ENCODE measurements around the gene KATNB1.

The KATNB1 gene

GRCh38 chr16:57721356-57722209 lies 14.0 kb upstream of the KATNB1 start:
- Histone ChIP-seq H3K9me2 (replicated peaks; ENCODE audit: insufficient read depth, low read length) (no peaks in the 10 kb centered on the region), H2AFZ (ENCODE audit: low read length) (no peak overlapping the region), H3K79me2 (ENCODE audit: low read length) (no peaks in the 10 kb centered on the region), H3F3A (ENCODE audit: insufficient read depth, low read length) (no peaks in the 10 kb centered on the region), H3K9ac (ENCODE audit: low read length) (no peak overlapping the region), H3K4me1 (ENCODE audit: low read length) (no peaks in the 10 kb centered on the region), H3K36me3 (replicated peaks; ENCODE audit: insufficient read depth, low read length) (no peaks in the 10 kb centered on the region), H3K4me3 (ENCODE audit: low read length) (no peak overlapping the region), H3K4me2 (ENCODE audit: low read depth, low read length) (no peak overlapping the region), H3K9me3 (replicated peaks; ENCODE audit: insufficient read depth, low read length) (no peaks in the 10 kb centered on the region), H3K27ac (ENCODE audit: low read length) (no peak overlapping the region), H3K27me3 (replicated peaks; ENCODE audit: insufficient read depth, low read length) (peaks cover 17% of the 10 kb centered on the region; the same call in 1 of the 2 replicates), H4K20me1 (ENCODE audit: insufficient read depth, low read length) (no peaks in the 10 kb centered on the region)
- DNase-seq, result no peak
- no peak for TF ChIP-seq EZH2phosphoT487 (IDR thresholded peaks at IDR 0.05; ENCODE audit: low read length)
- TF ChIP-seq EZH2 (optimal IDR thresholded peaks at IDR 0.05; ENCODE audit: low read depth, low read length), result no peak
- TF ChIP-seq, protein P1, sequence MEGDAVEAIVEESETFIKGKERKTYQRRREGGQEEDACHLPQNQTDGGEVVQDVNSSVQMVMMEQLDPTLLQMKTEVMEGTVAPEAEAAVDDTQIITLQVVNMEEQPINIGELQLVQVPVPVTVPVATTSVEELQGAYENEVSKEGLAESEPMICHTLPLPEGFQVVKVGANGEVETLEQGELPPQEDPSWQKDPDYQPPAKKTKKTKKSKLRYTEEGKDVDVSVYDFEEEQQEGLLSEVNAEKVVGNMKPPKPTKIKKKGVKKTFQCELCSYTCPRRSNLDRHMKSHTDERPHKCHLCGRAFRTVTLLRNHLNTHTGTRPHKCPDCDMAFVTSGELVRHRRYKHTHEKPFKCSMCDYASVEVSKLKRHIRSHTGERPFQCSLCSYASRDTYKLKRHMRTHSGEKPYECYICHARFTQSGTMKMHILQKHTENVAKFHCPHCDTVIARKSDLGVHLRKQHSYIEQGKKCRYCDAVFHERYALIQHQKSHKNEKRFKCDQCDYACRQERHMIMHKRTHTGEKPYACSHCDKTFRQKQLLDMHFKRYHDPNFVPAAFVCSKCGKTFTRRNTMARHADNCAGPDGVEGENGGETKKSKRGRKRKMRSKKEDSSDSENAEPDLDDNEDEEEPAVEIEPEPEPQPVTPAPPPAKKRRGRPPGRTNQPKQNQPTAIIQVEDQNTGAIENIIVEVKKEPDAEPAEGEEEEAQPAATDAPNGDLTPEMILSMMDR (IDR thresholded peaks at IDR 0.05; ENCODE audit: low read length), result no peak

DNA sequence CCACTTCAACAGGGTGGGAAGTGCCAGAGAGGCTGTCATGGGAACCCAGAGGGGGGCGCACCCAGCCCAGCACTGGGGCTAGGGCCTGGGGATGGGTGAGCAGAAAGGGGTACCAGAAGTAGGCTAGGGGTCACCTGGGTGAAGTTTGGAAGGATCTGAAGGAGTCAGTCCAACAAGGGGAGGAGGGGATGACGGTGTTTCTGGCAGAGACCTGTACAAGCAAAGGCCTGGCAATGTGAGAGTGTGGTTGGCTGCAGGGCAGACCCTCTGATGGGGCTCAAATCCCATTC lies 13.4 kb upstream of the KATNB1 start:
- no peak overlapping the region for H3K4me3 ChIP-seq (ENCODE audit: low read length)
- no peak overlapping the region for H2AFZ ChIP-seq (ENCODE audit: low read length)
- H4K20me1 ChIP-seq (ENCODE audit: insufficient read depth, low read length), result no peaks in the 10 kb centered on the region
- H3K27me3 ChIP-seq (replicated peaks; ENCODE audit: insufficient read depth, low read length), result peaks cover 17% of the 10 kb centered on the region; the same call in 1 of the 2 replicates
- no peaks in the 10 kb centered on the region for H3K79me2 ChIP-seq (ENCODE audit: low read length)
- DNase-seq, result no peak
- TF ChIP-seq EZH2 (optimal IDR thresholded peaks at IDR 0.05; ENCODE audit: low read depth, low read length) (no peak), EZH2phosphoT487 (IDR thresholded peaks at IDR 0.05; ENCODE audit: low read length) (no peak)
- TF ChIP-seq, protein P1 (IDR thresholded peaks at IDR 0.05; ENCODE audit: low read length), result no peak
- H3K4me2 ChIP-seq (ENCODE audit: low read depth, low read length), result no peak overlapping the region
- no peak overlapping the region for H3K9ac ChIP-seq (ENCODE audit: low read length)
- H3F3A ChIP-seq (ENCODE audit: insufficient read depth, low read length), result no peaks in the 10 kb centered on the region
- H3K9me2 ChIP-seq (replicated peaks; ENCODE audit: insufficient read depth, low read length), result no peaks in the 10 kb centered on the region
- H3K36me3 ChIP-seq (replicated peaks; ENCODE audit: insufficient read depth, low read length), result no peaks in the 10 kb centered on the region
- H3K27ac ChIP-seq (ENCODE audit: low read length), result no peak overlapping the region
- no peaks in the 10 kb centered on the region for H3K4me1 ChIP-seq (ENCODE audit: low read length)
- no peaks in the 10 kb centered on the region for H3K9me3 ChIP-seq (replicated peaks; ENCODE audit: insufficient read depth, low read length)

DNA sequence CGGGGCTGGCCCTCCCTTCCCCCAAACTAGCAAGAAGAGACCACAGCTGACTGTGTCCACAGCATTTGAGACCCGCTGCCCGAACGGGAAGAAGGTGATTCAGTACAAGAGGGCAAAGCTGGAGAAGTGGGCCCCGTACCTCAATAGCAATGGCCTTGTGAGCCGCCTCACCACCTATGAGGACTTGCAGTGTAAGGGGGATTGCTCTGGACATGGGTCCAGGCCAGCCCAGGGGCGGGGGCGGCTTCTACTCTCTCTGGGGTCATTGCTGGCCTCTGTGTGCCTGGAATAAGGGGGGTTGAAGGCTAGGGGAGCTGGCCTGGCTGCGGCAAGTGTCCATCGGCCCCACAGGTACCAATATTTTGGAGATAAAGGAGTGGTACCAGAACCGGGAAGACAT lies 12.9 kb upstream of the KATNB1 start:
- H3K27ac ChIP-seq (ENCODE audit: low read length), result no peak overlapping the region
- H3K4me1 ChIP-seq (ENCODE audit: low read length), result no peaks in the 10 kb centered on the region
- H3K9me3 ChIP-seq (replicated peaks; ENCODE audit: insufficient read depth, low read length), result no peaks in the 10 kb centered on the region
- H3K36me3 ChIP-seq (replicated peaks; ENCODE audit: insufficient read depth, low read length), result no peaks in the 10 kb centered on the region
- TF ChIP-seq, protein P1 (IDR thresholded peaks at IDR 0.05; ENCODE audit: low read length), result no peak
- TF ChIP-seq EZH2phosphoT487 (IDR thresholded peaks at IDR 0.05; ENCODE audit: low read length) (no peak), EZH2 (optimal IDR thresholded peaks at IDR 0.05; ENCODE audit: low read depth, low read length) (no peak)
- no peaks in the 10 kb centered on the region for H4K20me1 ChIP-seq (ENCODE audit: insufficient read depth, low read length)
- no peak overlapping the region for H2AFZ ChIP-seq (ENCODE audit: low read length)
- H3K9me2 ChIP-seq (replicated peaks; ENCODE audit: insufficient read depth, low read length), result no peaks in the 10 kb centered on the region
- no peak overlapping the region for H3K4me2 ChIP-seq (ENCODE audit: low read depth, low read length)
- no peak overlapping the region for H3K4me3 ChIP-seq (ENCODE audit: low read length)
- no peak overlapping the region for H3K9ac ChIP-seq (ENCODE audit: low read length)
- H3F3A ChIP-seq (ENCODE audit: insufficient read depth, low read length), result no peaks in the 10 kb centered on the region
- no peaks in the 10 kb centered on the region for H3K79me2 ChIP-seq (ENCODE audit: low read length)
- DNase-seq, result no peak
- peaks cover 17% of the 10 kb centered on the region; the same call in 1 of the 2 replicates for H3K27me3 ChIP-seq (replicated peaks; ENCODE audit: insufficient read depth, low read length)

Measured in MM.1S (cell line).